GM23248 (cell line): ENCODE data around the gene SDHAF1. TPM values are rescaled to one million over a fixed set of nuclear protein-coding genes. Genes with fewer than 3 reads are reported as not detected.

Experiments
- DNase-seq: peaks from one replicate; pipeline ENCODE4 v3.0.0-alpha.2; 2015
- H2AFZ ChIP-seq: fragments of 200-600 bp; sonication (generic); 2 replicates; pipeline ENCODE4 v1.6.1; 2016; ENCODE audit warnings: antibody characterized with exemption
- H3F3A ChIP-seq: fragments of 200-600 bp; sonication (generic); 2 replicates; pipeline ENCODE4 v1.6.1; 2016; ENCODE audit warnings: mild to moderate bottlenecking, antibody characterized with exemption, mixed run types; ENCODE audit not compliant: insufficient read depth
- H3K27ac ChIP-seq: fragments of 200-600 bp; sonication (generic); 2 replicates; pipeline ENCODE4 v1.5.1; 2016; ENCODE audit warnings: mild to moderate bottlenecking
- H3K27me3 ChIP-seq: fragments of 200-600 bp; sonication (generic); replicated peaks from 2 replicates; pipeline ENCODE4 v1.6.1; 2016; ENCODE audit warnings: mild to moderate bottlenecking; ENCODE audit not compliant: insufficient read depth
- H3K36me3 ChIP-seq: fragments of 200-600 bp; sonication (generic); 2 replicates; pipeline ENCODE4 v1.6.1; 2016; ENCODE audit warnings: low read depth, mild to moderate bottlenecking
- H3K4me1 ChIP-seq: fragments of 200-600 bp; sonication (generic); 2 replicates; pipeline ENCODE4 v1.6.1; 2016; ENCODE audit warnings: mild to moderate bottlenecking; ENCODE audit not compliant: insufficient read depth
- H3K4me2 ChIP-seq: fragments of 200-600 bp; sonication (generic); one replicate; pipeline ENCODE4 v1.6.1; 2016; ENCODE audit warnings: mild to moderate bottlenecking; ENCODE audit not compliant: unreplicated experiment
- H3K4me3 ChIP-seq: fragments of 200-600 bp; sonication (generic); 2 replicates; pipeline ENCODE4 v1.5.1; 2016; ENCODE audit warnings: mild to moderate bottlenecking
- H3K79me2 ChIP-seq: fragments of 200-600 bp; sonication (generic); 2 replicates; pipeline ENCODE4 v1.6.1; 2016; ENCODE audit warnings: mild to moderate bottlenecking; ENCODE audit not compliant: insufficient read depth
- H3K9ac ChIP-seq: fragments of 200-600 bp; sonication (generic); 2 replicates; pipeline ENCODE4 v1.6.1; 2016; ENCODE audit warnings: mild to moderate bottlenecking
- H3K9me2 ChIP-seq: fragments of 200-600 bp; sonication (generic); 2 replicates; pipeline ENCODE4 v1.6.1; 2016; ENCODE audit warnings: mixed run types, mild to moderate bottlenecking, moderate library complexity; ENCODE audit not compliant: insufficient read depth
- H3K9me3 ChIP-seq: fragments of 200-600 bp; sonication (generic); one replicate; pipeline ENCODE4 v1.6.1; 2017; ENCODE audit warnings: low read depth
- H4K20me1 ChIP-seq: fragments of 200-600 bp; sonication (generic); 2 replicates; pipeline ENCODE4 v1.6.0; 2016; ENCODE audit not compliant: insufficient read depth
- EZH2 ChIP-seq: fragments of 200-600 bp; sonication (generic); IDR thresholded peaks from 2 replicates; pipeline ENCODE4 v1.6.1; 2018; ENCODE audit warnings: antibody characterized with exemption, mild to moderate bottlenecking; ENCODE audit not compliant: insufficient read depth, poor library complexity, severe bottlenecking
- EZH2phosphoT487 ChIP-seq: fragments of 200-600 bp; sonication (generic); IDR thresholded peaks from 2 replicates; pipeline ENCODE4 v1.6.1; 2018; ENCODE audit warnings: antibody characterized with exemption, moderate library complexity, mild to moderate bottlenecking, low read depth; ENCODE audit not compliant: insufficient read depth
- WGBS, 2 experiments: methylation state at CpG; one replicate each; pipeline ENCODE4 v1.1.6; 2015 to 2017; ENCODE audit warnings: low lambda C conversion rate in 2 of 2, low coverage in 1 of 2; ENCODE audit errors: missing lambda C conversion rate in 2 of 2; 5-methylcytosine and 5-hydroxymethylcytosine counted together
- in situ Hi-C: fragments of 300-500 bp; cut with MboI; formaldehyde crosslinking; loops from 2 replicates; pipeline ENCODE4 v1.15.0; 2020
- polyA plus RNA-seq: library from polyadenylated mRNA; unstranded; fragments of >200 nt; fragmentation: Nextera tagmentation; extraction: Ambion mirVana; gene quantifications from 2 replicates; pipeline ENCODE4 v1.2.1, GENCODE V29; 2016
- total RNA-seq: library from RNA; depleted of rRNA; stranded (reverse); fragments of >200 nt; shearing (Covaris generic); gene quantifications from 2 replicates; pipeline ENCODE4 v1.2.3, GENCODE V29; 2014

Gene SDHAF1
- total and polyA plus RNA-seq, 2 experiments from 2014 or later = 17.2 to 49.7 TPM

- no peaks in the 10 kb centered on the region for H3K9me2 ChIP-seq
- H3K27ac ChIP-seq = no peak overlapping the region
- WGBS, 2 experiments = 86 to 92% methylated on average over 4 of the region's 4 CpGs
- no peak overlapping the region for H3K4me2 ChIP-seq
- H3K4me3 ChIP-seq = no peak overlapping the region
- peaks cover 27% of the 10 kb centered on the region for H3K79me2 ChIP-seq
- H4K20me1 ChIP-seq = no peaks in the 10 kb centered on the region
- H3K4me1 ChIP-seq = peaks cover 4% of the 10 kb centered on the region; the same call in 1 of the 2 replicates
- no peaks in the 10 kb centered on the region for H3K27me3 ChIP-seq
- in situ Hi-C loops = no loop called here
- DNase-seq = no peak
- peaks cover 12% of the 10 kb centered on the region for H3F3A ChIP-seq
- H2AFZ ChIP-seq = no peak overlapping the region
- H3K36me3 ChIP-seq = no peaks in the 10 kb centered on the region
- TF ChIP-seq EZH2phosphoT487 (no peak), EZH2 (no peak)
- no peak overlapping the region for H3K9ac ChIP-seq
- H3K9me3 ChIP-seq = no peaks in the 10 kb centered on the region
Observed at GRCh38 chr19:36003284-36003683, 8.3 kb downstream of the SDHAF1 start.

GRCh38 chr19:36006955-36007354 lies 12.0 kb downstream of the SDHAF1 start:
- H3K9me3 ChIP-seq = no peaks in the 10 kb centered on the region
- no peak overlapping the region for H3K4me2 ChIP-seq
- no peak for DNase-seq
- H3K27ac ChIP-seq = no peak overlapping the region
- H3K4me1 ChIP-seq = peaks cover 4% of the 10 kb centered on the region; the same call in 1 of the 2 replicates
- H4K20me1 ChIP-seq = no peaks in the 10 kb centered on the region
- in situ Hi-C loops = no loop called here
- H3K79me2 ChIP-seq = 0 out of 2 replicates have a peak, but pooled peaks cover 2% of the 10 kb centered on the region
- H3F3A ChIP-seq = no peaks in the 10 kb centered on the region
- no peak overlapping the region for H2AFZ ChIP-seq
- H3K4me3 ChIP-seq = no peak overlapping the region
- no peaks in the 10 kb centered on the region for H3K27me3 ChIP-seq
- no peaks in the 10 kb centered on the region for H3K9me2 ChIP-seq
- WGBS, 2 experiments = 87 to 91% methylated on average over 5 of the region's 5 CpGs
- no peak overlapping the region for H3K9ac ChIP-seq
- TF ChIP-seq EZH2phosphoT487 (no peak), EZH2 (no peak)
- no peaks in the 10 kb centered on the region for H3K36me3 ChIP-seq

- peak within 1 kb of the TSS; percentile 73 for H3K4me3 ChIP-seq
- no peaks in the 10 kb centered on the region for H3K36me3 ChIP-seq
- H3K4me2 ChIP-seq = peak within 1 kb of the TSS; percentile 96
- DNase-seq = peak; percentile 12
- no peaks in the 10 kb centered on the region for H3K9me2 ChIP-seq
- WGBS, 2 experiments = 69 to 71% methylated on average over 19 of the region's 19 CpGs
- peak within 1 kb of the TSS; percentile 82 for H3K9ac ChIP-seq
- TF ChIP-seq EZH2phosphoT487 (no peak), EZH2 (no peak)
- no peaks in the 10 kb centered on the region for H3K9me3 ChIP-seq
- H3K27ac ChIP-seq = no peak within 1 kb of the TSS
- no peaks in the 10 kb centered on the region for H4K20me1 ChIP-seq
- H2AFZ ChIP-seq = peak within 1 kb of the TSS; percentile 75
- H3F3A ChIP-seq = no peaks in the 10 kb centered on the region
- no peaks in the 10 kb centered on the region for H3K27me3 ChIP-seq
- peaks cover 9% of the 10 kb centered on the region for H3K79me2 ChIP-seq
- in situ Hi-C loops = no loop called here
- H3K4me1 ChIP-seq = peaks cover 4% of the 10 kb centered on the region; the same call in 1 of the 2 replicates
Observed at GRCh38 chr19:36008336-36008978, 13.5 kb downstream of the SDHAF1 start, which contains the start of gene SYNE4. Gene SYNE4 (minus strand): TSS chr19:36008813. CDS start chr19:36008681, 132 bp downstream.

- Histone ChIP-seq H3K36me3 (no peaks in the 10 kb centered on the region), H2AFZ (peak overlapping the region; percentile 75), H3K4me1 (peaks cover 4% of the 10 kb centered on the region; the same call in 1 of the 2 replicates), H3K27me3 (no peaks in the 10 kb centered on the region), H3K79me2 (peaks cover 14% of the 10 kb centered on the region), H3F3A (no peaks in the 10 kb centered on the region), H3K9me2 (no peaks in the 10 kb centered on the region), H3K4me3 (peak overlapping the region; percentile 73), H3K9me3 (no peaks in the 10 kb centered on the region), H4K20me1 (no peaks in the 10 kb centered on the region), H3K27ac (no peak overlapping the region), H3K4me2 (peak overlapping the region; percentile 96), H3K9ac (peak overlapping the region; percentile 82)
- TF ChIP-seq EZH2phosphoT487 (no peak), EZH2 (no peak)
- 2% methylated on average over 42 to 49 of the region's 50 CpGs for WGBS, 2 experiments
- peak; percentile 93 for DNase-seq
- in situ Hi-C loops = no loop called here
Observed at GRCh38 chr19:36009220-36009619, 14.2 kb downstream of the SDHAF1 start.
